HG03571 (cell line): ENCODE results near the gene CNNM1.

Experiments used
- ATAC-seq: cut with Tn5 transposase; IDR thresholded peaks from one replicate; pipeline ENCODE4 v1.9.1; 2021; ENCODE audit not compliant: unreplicated experiment

Gene CNNM1

DNA sequence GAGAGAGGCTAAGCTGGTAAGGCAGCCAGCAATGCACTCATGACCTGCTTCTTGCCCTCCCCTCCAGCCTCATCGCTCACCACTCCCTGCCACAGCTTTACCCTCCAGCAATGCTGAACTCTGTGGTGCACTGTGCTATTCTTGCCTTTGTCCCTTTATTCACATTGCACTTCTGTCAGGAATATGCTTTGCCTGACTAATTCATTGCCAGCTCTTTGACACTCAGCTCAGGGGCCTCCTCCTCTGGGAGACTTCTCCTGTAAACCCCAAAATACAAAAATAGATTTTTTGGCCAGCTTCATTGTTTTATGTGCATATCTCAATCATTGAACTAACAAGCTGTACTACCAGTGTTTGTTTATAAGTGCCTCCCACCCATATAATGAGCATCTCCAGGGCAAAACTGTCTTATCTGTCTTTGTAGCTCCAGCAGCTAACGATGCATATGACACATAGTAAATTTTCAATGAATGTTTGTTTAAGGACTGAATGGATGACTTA lies 8.2 kb downstream of the CNNM1 start:
- no peak for ATAC-seq

DNA sequence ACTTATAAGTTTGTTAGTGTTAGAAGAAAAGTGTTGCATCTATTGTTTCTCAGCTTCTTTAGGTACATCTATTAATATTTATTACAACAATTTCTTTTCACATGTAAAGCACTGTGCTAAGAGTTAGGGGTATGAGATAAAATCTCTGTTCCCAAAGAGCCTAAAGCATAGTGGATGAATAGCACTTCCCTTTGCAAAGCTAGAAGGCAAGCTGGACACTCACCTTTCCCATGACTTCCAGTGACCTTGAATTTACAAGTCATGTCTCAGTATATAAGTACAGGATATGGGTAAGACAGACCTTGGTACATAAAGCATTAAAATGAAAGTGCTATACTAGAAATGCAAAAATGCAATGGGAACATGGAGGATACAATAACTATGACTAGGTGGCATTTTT lies 8.7 kb downstream of the CNNM1 start:
- no peak for ATAC-seq

DNA sequence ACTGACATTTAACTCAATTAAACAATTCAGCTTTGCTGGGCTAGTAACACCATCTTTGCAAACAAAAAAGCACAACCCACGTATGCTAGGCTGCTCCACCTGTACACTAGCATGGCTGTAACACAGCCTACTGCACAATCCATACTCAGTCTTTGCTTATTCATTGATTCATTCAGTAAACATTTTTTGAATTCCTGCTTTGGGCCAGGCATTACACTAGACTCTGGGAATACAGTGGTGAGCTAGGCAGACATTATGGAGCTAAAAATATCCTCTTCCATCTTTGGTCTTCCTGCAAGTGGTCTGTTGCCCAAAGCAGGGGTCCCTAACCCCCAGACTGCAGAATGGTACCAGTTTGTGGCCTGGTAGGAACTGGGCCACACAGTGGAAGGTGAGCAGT lies 9.9 kb downstream of the CNNM1 start:
- no peak for ATAC-seq

DNA sequence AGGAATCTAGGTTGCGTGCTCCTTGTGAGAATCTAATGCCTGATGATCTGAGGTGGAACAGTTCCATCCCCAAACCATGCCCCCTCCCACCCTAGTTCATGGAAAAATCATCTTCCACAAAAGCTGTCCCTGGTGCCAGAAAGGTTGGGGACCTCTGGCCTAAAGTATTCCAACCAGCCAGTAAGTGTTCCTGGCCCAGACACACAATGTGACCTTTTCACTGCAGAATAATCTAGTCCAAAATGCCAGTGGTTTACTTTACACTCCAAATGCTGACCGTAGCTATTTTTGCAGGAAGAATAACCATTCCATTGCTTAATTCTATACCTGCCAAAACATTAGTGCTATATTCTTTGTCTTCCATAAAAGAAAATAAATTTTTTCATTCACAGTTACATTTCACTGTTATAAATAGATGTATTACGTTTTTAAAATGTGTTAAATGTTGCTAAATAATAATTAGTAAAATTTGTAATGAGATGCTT lies 10.4 kb downstream of the CNNM1 start:
- ATAC-seq: no peak

DNA sequence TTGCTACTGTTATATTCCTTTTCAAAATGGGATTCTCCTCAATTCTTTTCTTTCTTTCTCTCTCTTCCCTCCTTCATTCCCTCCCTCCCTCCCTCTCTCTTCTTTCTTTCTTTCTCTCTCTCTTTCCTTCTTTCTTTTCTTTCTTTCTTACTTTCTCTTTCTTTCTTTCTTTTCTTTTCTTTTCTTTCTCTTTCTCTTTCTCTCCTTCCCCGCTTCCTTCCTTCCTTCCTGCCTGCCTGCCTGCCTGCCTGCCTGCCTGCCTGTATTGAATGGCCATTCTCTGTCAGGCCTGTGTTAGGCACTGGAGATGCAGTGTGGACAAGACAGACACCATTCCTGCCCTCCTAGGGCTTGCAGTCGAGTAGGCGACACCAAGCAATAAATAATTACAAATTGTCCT lies 11.5 kb downstream of the CNNM1 start:
- no peak for ATAC-seq

DNA sequence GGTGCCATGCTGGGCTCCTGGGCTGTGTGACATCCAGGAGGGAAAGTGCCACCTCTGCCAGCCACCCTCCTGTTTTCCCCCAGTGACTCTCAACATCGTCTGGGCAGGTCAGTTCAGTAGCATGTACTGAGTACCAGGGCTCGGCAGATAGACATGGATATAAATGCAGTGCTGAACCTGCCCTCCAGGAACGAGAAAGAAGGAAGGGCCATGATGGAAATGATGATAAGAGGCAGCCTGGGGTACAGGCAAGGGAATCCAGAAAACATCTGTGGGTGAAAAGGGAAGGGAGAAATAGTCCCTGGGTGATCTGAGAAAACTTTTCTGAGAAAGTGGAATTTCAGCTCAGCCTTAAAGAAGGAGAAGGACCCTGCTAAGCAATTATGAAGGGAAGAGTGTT lies 12.1 kb downstream of the CNNM1 start:
- no peak for ATAC-seq

DNA sequence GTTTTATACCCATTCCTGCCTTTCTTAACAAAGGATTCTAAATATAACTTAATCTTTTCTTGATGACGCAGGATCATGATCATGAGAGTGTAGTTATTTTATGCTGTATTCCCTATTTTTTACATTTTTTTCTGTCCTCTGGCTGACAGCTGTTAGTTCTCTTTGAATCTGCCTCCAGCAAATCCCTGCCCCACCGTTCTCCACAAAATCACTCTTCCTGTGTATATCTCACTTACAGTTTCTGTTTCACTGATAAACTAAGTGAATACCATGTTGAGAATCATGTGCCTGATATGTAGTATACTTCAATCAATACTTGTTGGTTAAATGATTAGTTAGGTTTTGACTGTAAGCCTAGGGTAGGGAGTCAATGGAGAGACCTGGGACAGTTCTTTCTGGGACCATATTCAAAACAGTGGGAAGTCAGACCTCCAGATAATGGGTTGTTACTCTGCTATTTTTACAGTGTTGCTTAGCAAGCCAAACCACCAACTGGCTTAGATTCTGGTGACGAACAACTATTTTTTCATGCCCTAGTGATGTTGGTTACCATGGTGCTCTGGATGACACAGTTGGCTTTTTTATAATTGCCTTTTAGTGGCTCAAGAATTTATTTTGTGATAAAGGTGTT lies 12.8 kb downstream of the CNNM1 start:
- no peak for ATAC-seq

DNA sequence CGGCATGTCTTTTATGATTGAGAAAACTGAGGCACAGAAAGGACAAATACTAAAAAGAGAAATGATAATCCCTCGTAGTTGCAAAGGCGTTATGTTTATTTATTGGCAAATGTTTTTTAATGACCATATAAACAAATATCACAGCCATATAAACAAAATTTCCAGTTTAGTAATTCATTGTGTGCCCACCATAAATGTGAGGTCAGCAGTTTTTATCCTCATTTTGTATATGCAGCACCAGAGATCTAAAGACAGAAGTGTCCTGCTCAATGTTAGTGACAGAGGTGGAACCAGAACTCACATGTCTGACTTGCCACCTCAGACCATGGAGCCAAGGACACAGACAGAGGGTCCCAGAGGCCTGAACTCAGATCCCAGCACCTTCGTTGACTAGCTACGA lies 14.1 kb downstream of the CNNM1 start:
- no peak for ATAC-seq

DNA sequence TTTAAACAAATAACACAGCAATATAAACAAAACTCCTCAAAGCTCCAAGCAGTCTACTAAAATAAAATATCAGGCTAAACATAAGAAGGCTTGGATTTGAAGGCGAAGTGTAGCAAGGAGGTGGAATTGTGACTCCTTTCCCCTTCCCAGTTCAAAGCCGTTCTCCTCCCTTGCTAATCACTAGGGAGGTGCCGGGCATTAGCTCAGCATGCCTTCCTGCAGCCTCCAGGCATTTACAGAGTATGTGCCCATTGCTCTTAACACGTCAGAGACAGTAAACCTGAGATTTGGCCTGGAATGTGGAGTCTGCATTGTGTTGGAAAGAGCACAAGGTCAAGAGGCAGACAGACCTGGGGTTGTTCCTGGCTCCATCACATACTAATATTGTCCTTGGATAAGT lies 15.6 kb downstream of the CNNM1 start:
- ATAC-seq: no peak

DNA sequence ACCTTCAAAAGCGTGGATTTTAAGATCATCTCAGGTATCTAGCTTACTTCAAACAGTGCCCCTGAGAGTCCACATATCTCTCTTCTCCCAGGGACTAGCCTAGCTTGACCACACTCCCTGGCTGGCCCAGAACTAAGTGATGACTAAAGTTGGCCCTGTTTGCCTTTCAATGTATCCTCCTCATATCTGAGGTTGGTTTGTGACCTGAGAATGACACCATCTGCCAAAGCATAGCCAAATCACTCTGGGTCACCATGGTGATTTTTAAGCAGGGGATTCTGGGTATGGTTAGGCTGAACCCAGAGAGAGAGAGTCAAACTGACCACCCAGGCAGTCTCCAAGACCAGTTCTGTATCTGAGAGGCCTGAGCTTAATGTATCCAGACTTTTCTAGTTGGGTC lies 16.2 kb downstream of the CNNM1 start:
- ATAC-seq: no peak

DNA sequence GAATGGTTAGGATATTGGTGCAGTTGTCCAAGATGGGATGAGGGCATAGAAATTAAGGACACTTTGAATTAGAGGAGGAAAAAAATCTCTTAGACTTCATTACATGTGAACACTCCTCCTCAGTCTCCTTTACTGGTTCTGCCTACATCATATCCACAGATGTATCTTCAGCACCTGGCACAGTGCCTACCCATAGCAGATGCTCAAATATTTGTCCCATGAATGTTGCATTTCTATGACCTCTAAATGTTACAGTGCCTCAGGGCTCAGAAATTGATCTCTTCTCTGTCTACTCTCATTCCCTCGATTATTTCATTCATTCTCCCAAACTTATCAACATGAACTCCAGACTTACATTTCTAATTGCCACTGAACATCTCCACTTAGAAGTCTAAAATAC lies 17.1 kb downstream of the CNNM1 start:
- ATAC-seq: no peak

DNA sequence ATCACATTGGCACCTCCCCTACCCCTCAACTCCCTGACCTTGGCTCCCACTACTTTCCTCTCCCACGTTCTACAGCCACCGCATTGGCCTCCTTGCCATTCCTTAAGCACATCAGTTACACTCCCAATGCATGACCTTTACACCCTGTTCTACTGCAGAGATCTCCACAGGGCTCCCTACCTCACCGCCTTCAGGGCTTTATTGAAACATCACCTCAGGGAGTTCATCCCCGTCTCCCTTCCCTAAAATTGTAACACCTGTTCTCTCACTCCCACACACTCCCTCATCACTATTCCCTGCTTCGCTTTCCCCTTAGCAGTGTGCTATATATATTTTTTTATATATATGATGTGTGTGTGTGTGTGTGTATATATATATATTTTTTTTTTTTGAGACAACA lies 18.5 kb downstream of the CNNM1 start:
- ATAC-seq: no peak

DNA sequence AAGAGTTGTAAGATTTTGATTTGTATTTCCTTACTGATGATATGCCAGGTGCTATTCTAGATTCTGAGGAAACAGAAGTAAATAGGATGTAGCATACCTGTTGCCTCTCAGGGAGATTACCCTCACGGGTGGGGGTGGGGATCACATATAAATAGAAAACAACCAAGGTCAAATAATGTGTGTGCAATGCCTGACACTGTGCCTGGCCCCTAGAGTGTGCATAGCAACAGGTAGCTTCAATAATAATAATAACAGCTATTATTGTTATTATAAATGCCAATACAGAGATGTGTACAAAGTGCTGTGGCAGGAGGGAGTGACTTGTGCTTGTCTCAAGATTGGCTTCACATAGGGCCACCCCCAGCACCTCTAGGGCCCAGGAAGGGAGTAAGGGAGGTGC lies 24.0 kb downstream of the CNNM1 start:
- ATAC-seq: no peak

DNA sequence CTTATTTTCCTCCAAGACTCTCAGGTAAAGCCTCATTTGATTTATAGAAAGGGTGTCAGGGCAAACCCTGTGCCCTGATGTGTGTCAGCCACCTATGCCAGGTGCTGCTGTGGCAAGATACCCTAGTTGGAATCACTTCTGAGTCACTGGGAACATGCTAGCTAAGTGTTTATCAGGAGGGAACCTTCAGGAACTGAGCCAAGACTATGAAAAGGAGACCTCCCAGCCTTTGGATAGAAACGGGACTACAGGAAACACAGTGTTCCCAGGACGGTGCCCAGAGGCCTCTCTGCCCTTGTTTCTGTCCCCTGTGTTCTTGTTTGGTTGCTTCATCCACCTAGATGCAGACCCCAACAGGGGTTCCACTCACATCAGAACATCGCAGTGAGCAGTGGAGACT lies 28.5 kb downstream of the CNNM1 start:
- no peak for ATAC-seq

DNA sequence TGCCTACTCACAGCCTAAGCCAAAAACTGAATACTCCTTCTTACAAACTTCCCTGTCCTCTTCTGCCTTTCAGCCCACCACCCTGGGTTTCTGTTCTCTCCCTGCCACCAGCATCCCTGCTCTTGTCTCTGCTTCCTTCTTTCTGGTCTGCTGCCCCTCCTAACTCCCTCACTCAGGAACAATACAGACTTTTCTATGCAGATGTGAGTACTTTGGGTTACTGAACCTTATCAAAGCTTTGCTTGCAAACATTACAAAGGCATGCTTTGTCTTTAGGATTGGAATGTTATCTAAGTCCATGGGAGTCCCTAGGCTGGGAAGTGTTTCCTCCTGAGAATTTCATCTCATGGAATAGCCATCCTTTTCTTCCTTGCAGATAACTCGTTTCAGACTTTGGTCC lies 28.9 kb downstream of the CNNM1 start:
- no peak for ATAC-seq

DNA sequence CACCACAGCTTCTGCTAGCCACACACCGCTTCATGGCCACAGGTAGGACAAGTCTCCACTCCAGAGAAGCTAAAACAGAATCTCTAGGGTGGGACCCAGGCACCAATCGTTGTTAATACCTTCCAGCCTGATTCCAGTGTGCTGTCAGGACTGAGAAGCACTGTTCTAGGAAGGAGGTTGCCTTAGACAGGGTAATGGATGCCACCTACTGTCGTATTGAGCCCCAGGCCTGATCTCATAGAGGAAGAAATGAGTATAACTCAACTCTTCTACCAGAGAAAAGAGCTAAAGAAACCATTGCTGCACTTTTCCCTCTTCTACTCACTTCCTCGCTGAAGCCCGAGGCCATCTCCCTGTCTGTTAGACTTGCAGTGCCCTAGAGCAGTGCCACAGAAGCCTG lies 31.8 kb downstream of the CNNM1 start:
- ATAC-seq: no peak

DNA sequence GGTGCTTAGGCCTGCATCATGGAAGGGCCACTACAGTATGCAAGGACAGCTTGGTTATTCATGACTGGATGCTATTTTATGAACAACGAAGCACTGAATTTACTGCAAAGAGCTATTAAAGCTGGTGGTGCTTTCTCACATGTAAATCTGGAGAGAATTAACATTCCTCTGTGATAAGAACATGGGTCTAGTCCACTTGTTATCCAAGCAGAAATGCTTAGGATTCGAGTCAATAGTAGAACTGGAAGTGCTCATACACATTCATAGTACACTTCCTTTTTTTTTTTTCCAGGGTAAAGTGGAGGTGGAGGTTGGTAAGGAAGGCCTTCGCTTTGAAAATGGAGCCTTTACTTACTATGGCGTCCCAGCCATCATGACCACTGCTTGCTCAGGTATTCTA lies 35.0 kb downstream of the CNNM1 start:
- ATAC-seq: no peak

DNA sequence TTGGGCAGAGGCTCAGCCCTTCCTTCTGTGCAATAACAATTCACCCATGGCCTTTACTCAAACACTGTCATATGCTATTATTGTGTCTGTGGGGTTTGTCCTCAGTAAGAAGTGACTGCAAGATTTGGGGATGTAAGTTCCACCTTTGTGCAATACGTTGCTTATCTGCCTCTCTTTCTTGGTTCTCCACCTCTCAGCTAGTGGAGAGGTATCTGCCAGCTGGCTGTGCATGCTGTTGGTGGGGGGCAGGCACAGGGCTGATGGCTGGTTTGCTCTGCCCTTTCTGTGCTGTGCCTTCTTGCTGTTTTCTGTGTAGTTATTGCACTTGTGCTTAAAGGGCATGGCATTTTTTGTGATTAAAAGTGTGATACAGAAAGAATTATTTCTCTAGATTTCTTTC lies 36.2 kb downstream of the CNNM1 start:
- ATAC-seq: no peak

DNA sequence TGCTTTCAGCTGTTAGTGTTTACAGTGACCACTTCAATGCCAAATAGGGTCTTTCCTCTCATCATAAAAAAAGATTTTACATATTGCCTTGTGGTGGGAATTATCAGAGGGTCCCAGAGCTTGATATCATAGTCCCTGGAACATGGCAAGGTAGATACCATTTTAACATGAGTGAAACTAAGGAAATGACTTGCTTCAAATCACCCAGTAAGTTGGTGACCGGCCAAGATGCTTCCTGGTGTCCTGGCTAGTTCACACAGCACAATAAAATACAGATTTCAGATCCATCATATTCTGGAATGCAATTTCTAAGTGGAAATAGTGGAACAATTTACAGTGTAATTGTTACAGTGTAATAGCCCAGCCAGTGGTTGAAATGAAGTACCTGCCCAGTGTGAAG lies 36.6 kb downstream of the CNNM1 start:
- ATAC-seq: no peak

DNA sequence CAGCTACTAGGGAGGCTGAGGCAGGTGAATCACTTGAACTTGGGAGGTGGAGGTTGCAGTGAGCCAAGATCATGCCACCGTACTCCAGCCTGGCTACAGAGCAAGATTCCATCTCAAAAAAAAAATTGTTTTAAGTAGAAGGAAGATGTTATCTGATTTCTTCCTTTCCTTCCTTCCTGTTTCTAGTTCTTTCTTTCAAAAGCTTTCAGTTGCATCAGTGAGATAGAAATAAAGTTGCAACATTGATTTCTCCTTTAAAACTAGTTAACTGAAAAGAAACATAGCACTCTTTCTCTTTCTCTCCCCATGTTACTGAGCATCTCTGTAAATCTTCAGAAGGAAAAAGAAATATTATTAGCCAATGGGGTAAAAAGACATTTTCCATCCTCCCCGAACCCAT lies 37.5 kb downstream of the CNNM1 start:
- ATAC-seq: no peak

DNA sequence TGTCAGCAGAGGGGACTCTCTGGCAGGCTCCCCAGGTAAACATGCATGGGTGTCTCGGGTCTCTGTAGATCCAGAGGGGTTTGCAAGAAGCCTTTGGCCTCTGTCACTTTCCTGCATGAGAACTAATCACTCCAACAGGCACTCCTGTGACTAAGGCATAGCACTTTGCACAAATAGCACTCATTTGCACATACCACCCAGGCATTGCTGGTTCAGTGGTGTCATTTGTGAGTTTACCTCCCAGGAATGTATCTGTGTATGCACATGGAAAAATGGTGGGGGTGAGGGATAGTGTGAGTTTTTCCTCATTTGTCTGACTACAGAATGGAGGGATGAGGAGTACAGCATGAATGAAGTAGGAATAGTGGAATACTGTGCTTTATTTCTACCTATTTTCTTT lies 39.5 kb downstream of the CNNM1 start:
- ATAC-seq: no peak

DNA sequence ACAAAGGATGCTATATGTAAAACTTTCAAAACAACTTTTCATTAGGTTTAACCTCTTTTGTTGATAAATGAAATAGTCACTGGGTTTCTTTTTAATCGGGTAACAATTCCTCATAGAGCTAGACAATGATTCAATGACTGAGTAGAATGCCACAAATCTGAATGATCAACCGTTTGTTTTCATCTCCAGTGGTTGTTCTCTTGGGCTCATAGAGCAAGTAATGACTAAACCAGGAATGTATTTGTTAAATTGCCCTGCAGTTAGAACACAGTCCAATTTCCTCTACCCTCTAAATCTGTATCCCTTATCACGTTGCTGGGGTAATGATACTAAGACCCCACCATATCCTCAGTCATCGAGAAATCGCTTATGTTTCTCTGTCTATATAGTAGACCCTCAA lies 40.0 kb downstream of the CNNM1 start:
- no peak for ATAC-seq

DNA sequence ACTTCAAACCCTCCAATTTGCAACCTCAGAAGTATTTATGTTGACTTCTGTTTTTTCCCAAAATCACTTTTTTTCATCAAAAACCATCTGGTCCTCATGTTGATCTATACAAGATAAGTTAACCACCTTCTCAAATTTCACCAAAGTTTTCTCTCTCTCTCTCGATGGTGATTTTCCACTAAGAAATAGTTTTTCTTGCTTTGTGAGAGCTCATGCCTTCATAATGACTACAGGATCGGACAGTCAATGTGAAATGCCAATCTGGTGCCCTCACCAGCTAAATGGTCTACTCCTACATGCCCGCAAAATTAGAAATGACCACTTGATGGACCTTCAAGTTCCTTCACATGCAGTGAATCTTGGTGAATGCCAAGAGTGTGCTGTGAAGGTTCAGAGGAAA lies 40.4 kb downstream of the CNNM1 start:
- ATAC-seq: no peak
